ENCODE results near the gene FAM210B.
"Not testable (repeated sequence)": the region's sequence is repeated elsewhere in the genome, so short reads cannot be mapped to it uniquely, and the experiment has no call there.

Gene FAM210B, protein sequence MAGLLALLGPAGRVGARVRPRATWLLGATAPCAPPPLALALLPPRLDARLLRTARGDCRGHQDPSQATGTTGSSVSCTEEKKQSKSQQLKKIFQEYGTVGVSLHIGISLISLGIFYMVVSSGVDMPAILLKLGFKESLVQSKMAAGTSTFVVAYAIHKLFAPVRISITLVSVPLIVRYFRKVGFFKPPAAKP

DNA sequence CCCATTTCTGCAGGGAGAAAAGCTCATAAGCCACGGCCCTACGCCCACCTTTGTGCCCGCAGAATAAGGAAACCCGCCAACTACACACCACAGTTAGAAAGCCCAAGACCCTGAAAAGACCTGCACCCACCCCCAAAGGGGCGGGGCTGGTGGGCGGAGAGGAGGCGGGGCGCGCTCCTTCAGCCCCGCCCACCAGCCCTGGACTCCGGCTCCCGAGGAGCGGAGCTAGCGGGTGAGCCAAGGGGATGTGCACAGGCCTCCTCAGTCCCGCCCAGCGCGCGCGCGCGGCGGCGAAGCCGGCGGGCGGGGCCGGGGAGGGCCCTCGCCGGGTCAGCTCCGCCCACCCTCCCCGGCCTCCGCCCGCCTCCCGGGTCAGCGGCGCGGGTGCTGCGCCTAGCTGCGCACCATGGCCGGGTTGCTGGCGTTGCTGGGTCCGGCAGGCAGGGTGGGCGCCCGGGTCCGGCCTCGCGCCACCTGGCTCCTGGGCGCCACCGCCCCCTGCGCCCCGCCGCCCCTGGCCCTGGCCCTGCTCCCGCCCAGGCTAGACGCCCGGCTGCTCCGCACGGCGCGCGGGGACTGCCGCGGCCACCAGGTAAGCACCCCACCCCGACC lies at the start of gene FAM210B:
FAM210B (plus strand) TSS at position 375 of the 612 bp plus-strand sequence; CDS start at position 407, 32 bp downstream.
- peak; percentile 88 for DNase-seq

DNA sequence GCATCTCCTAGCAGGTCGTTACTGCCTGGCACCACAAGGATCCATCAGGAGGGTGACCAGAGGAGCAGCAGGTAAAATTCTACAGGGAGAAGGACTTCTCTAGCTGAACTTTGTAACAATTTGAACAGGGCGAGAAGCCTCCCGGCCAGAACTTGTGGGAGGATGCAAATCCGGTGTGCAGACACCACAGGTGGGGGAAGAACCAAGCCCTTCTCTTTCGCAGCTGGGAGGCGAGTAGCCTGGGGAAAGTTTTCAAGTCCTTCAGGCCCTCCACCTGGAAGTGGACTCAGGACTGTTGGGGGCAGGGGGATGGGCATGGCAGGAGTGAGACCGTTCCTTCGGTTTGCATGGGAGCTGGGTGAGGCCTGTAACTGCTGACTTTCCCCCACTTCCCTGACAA lies 42.7 kb upstream of the FAM210B start:
- no peak for DNase-seq

DNA sequence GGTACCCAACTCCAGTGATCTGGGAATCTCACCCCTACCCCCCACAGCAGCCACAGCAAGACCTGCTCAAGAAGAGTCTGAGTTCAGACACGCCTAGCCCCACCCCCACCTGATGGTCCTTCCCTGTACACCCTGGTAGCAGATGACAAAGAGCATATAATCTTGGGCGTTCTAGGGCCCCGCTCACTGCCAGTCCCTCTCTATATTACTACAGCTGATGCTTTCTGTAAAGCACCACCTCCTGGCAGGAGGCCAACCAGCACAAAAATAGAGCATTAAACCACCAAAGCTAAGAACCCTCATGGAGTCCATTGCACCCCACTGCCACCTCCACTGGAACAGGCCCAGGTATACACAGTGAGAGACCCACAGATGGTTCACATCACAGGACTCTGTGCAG lies 42.3 kb upstream of the FAM210B start:
- DNase-seq: no peak

DNA sequence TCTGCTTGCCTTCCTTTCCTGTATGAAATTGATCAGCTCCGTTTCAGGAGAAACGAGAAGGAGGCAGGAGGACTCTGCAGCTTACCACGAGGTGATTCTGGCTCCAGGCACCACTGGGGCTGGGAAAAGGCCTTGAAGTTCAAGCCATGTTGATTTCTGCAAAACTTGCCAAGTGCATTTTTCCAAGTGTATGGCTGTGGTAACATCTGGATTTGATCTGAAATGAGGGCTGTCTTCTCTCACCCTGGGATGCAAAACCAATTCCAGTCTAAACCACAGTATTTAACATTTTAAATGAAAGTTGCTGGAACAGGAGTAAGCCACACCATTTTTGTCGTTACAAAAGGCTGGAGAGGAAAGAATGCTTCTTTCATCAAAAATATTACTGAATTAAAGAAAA lies 36.1 kb upstream of the FAM210B start:
- no peak for DNase-seq

DNA sequence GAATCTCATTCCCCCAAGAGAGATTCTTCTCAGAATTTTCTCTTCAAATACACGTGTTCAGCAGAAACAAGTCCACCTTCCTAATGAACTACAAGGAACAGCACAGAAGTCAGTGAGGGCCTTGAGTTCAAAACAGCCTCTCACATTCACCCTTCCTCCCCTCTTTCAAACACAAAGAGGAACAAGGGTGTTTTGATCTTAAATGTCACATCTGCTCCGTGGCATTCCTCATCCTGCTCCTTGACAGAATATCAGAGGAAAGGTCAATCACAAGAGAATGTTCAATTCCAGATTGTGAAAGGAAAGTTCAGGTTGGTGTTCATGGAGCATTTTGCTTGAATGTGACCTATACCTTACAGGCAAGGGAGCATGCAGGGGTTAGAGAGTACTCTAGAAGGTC lies 35.6 kb upstream of the FAM210B start:
- DNase-seq: no peak

DNA sequence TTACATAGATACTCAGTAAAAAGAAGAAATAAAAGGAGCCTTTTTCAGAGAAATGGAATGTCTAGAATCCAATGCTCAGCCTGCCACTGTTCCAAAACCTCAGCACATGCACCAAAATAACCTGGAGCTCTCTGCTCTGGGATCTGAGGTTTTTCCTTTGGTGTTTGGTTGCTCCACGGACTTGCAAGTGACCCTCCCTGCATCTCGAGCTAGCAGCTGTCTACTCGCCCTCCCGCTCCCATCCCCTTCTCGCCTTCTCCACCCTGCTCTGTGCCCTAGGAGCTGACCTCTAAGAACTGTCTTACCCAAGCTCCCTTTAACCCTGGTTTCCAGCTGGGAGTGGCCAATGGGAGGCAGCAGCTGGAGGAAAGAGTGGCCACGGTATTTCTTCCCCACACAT lies 35.1 kb upstream of the FAM210B start:
- DNase-seq: no peak

DNA sequence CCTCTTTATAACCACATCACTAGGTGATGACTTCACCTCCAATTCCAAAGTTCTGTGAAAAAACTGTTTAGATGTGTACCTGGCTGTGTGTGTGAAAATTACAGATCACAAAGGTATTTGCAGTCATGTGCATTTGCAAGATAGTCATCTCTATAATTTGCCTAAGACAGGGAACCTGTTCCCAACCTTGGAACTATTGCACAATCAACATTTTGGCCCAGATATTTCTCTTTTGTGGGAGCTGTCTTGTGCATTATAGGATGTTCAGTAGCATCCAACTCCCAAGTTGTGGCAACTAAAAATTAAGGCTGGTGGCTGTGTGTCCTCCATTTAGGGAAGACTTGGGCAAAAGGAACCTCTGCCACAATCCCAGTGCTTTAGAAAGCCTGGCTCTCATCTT lies 34.0 kb upstream of the FAM210B start:
- no peak for DNase-seq

DNA sequence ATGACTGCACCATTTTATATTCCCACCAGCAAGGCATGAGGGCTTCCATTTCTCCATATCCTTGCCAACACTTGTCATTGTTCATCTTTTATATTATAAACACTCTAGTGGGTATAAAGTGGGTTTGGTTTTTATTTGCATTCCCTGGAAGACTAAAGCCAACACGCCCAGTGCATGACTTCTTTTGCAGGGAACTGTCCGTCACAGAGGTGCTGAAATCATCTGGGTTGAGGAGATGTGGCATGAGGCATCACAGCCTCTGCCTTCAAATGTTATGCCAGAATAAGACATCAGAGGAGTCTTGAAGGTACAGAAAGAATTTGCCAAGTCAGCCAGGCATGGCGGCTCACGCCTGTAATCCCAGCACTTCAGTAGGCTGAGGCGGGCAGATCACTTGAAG lies 29.9 kb upstream of the FAM210B start:
- DNase-seq: no peak

DNA sequence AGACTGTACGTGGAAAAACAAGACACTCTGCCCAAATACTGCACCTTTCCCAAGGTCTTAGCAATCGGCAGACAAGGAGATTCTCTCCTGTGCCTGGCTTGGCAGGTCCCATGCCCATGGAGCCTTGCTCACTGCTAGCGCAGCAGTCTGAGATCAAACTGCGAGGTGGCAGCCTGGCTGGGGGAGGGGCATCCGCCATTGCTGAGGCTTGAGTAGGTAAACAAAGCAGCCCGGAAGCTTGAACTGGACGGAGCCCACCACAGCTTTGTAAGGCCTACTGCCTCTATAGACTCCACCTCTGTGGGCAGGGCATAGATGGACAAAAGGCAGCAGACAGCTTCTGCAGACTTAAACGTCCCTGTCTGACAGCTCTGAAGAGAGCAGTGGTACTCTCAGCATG lies 22.1 kb upstream of the FAM210B start:
- not testable (repeated sequence) for DNase-seq

DNA sequence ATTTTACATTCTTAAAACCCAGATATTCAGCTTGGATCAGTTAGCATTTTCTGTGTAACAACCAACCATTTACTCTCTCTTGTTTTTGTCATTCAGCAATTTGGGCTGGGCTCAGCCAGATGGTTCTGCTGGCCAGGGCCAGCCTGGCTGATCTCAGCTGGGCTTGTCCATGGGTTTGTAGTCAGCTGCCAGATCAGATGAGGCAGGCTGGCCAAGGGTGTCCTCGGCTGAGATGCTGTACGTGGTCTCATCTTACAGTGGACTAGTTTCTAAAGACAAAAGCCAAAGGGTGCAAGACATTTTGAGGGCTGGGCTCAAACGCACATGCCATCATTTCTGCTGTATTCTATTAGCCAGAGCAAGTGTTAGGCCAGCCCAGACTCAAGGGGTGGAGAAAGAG lies 16.0 kb upstream of the FAM210B start:
- no peak for DNase-seq

DNA sequence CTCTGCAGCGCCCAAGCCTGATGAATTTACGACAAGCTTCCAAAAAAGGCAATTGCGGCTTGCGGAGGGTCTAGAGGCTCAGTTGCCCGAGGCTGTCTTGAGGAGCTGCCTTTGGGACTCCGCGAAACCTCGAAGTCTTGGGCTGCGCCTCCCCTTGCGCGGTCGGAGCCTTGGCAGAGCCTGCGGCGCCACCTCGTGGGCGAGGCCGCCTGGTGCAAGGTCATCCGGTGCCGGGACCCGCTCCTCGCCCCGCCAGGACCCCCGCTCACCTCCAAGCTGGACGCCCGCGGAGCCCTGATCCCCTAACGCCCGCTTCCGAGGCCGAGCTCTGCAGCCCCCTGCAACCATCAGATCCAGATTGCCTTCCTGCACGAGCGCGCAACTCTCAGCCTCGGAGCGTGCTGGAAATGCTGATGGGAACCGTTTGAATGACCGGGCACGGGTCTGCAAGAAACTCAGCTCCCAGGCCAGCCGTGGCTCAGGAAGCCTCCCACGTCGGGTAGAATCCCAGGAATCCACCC lies 14.9 kb upstream of the FAM210B start:
- DNase-seq: peak; percentile 20

DNA sequence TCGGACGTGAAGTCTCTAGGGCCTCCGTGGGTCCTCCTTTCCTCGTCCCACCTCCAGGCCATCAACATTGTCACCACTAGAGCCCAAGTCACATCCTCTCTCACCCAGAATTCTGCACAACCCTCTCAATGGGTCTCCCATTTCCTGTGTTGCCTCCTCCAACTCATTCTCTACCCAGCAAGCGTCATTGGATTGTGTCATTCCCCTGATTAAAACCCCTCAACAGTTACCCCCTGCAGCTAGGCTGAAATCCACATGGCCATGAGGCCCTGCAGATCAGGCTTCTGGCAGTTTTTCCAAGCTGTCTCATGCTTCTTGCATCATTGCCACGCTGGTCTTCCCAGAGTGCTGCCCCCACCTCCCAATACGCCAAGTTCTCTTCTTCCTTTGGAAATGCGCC lies 12.9 kb upstream of the FAM210B start:
- DNase-seq: no peak

DNA sequence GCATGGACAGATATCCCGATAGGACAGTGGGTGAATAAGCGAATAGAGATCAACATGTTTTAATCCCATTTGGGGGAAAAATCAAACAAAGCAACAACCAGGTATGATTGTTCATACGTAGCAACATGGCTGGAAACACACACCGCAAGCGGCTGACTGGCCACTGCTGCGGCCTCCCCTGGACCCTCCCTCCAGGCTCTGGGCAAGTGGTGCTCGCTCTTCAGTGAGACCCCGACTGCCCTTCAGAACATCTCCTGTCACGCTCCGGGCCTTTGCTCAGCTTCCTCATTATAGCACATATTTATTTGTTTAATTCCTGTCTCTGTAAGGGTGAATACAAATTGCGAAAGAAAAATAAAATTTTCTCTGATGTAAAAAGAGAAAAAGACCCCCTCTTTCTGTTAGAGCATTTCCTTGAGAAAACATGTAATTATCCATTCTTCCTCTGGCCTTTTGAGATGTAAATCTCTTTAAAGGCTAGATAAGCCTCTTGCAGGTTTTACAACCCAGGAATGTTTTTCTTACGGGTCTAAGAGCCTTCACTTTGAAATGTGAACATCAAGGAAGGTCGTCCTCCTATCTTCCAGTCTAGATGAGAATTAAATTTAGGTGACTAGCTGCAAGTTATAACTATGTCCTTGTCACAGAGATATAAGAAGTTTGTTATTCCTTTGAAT lies 11.0 kb upstream of the FAM210B start:
- DNase-seq: no peak

DNA sequence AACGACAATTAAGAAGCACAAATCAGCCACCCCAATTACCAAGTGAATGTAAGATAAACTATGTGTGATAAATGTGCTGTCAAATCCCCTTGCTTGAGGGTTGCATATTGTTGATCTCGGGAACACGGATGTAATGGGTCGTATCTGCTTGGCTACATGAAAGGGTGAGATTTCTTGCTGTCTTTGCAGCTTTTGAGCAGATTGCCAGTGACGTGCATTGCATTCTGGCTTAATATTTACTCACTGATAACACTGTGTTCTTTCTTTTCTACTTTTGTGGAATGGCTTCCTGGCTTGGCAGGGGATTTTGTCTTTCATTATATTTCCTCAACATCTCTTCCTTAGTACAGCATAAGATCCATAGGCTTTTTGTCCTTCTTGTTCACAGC lies 10.5 kb upstream of the FAM210B start:
- no peak for DNase-seq

DNA sequence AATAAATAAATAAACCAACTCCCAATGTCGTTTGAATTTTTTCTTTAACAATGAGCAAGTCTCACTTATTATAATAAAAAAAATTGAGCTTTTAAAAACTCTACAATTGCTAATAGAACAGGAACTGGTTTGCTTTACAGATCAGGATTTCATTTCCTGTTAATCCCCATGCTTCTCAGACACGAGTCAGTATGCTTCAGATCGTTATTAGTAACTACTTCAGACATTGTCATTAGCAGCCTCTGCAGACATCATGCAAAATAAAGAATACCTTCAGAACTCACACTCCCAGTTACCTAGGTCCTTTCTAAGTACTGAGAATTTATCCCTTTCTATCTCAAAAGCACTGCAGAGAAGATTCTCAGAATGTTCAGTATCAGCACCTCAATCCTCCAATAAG lies 10.0 kb upstream of the FAM210B start:
- no peak for DNase-seq

DNA sequence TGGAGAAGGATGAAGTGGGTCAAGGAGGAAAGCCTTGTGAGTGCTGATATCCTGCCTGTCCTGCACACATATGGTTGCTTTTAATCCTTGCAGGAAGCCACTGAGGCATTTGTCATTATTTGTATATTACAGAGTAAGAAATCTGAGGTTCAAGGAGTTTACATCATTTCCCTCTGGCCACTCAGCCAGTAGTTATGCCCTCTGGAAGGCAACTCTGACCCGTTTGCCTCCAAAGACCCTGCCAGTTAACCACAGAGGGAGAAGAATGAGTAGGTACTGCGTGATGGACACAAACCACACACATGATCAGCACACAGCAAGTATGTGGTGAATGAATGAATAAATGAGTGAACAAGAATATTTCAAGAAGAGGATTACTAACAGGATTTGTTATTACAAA lies 7.9 kb upstream of the FAM210B start:
- no peak for DNase-seq

DNA sequence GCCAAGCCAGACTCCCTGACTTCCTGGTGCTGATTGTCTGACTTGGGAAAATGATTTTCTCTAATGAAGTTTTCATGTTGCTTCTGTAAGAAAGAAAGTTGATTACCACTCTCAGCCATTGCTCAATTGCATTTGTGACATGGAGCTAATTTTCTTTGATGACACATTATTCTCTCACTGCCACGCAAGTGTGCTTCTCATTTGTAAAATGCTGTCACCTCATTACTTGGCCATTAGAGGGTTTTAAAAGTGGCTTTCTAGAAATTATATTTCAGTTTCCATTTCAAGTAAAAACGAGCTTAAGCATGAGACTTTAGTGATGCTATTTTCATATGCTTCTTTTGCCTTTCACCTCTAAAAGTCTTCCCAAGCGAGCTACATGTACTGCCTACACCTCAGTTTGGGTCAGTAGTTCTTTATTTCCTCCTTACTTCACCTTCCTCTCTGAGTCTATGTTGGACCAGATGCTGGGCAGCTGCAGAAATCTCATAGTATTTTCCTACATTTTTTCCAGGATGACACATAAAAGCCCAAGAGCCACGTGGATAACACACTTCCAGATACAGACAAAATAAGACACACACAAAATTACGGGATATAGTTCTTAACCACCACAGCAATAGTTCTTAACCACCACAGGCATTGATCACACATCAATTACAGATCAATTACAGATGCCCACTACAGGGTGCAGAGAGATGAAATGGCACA lies 6.3 kb upstream of the FAM210B start:
- no peak for DNase-seq

DNA sequence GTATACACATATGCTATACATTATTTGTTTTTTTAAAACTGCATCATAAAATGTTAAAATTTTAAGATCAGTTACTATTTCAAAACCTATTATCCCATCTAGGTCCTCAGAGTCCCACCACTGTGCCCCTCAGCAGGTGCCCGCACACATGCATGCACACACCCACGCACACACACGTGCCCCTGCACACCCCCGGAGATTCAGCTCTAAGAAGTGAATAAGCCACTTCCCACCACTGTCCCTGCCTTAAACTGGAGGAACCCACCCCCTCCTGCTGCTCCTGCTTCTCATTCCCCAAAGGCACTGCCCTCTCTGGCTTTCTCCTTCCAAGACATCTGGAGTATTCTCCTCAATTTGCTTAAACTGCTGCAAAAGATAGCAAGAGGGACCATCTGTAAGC lies 5.4 kb upstream of the FAM210B start:
- no peak for DNase-seq

DNA sequence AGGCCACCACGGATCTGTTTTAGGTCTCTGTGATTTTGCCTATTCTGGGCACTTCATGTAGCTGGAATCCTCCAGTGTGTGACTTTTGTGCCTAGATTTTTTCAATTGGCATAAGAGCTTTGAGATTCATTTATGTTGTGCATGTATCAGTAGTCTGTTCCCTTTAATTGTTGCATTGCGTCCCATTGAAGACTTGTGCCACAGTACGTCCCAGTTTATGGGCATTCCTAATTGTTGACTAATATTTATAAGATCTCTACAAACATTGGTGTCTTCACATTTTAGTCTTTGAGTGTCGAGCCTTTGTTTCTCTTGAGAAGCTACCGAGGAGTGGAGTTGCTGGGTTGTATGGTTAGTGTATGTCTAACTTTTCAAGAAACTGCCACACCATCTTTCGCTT lies 704 bp upstream of the FAM210B start:
- DNase-seq: no peak

DNA sequence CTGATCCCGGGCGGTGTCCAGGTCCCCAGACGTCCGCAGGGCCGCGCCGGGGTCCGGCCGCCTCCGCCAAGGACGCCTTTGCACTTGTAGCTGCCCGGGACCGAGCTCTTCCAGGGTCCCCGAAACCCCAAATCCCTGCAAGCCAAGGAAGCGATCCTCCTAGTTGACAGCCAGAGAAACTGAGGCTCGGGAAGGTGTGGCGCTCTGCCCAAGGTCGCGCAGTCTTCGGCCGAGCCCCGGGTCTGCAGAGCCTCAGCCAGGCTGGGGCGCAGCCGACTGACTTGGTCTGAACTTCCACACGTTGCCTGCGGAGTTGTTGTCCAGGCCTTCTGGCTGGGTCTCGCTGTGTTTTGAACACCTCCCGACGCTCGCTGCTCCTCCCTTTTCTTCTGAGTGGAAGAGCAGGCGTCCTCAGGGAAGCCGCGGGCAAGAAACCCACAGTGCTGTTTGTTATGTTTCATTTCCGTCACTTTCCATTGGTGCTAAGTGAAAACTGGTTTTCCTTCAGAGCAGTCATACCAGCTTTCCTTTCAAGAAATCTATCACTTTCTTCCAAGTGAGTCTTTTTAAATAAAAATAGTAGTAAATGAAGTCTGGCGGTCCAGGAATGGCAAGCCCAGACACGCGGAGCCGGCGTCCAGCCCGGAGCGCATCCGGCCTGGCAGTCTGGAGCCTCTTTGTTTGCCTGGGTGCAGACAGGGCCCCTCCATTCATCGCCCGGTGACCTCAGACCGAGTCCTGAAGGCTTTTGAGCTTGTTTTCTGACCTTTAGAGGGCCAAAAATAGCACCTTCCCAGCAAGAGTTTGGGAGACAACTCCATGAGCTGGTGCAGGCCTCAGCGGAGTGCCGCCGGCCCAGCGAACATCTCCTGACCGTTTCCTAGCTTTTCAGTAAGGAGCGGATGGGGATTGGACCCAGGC lies 698 bp downstream of the FAM210B start:
- no peak for DNase-seq

DNA sequence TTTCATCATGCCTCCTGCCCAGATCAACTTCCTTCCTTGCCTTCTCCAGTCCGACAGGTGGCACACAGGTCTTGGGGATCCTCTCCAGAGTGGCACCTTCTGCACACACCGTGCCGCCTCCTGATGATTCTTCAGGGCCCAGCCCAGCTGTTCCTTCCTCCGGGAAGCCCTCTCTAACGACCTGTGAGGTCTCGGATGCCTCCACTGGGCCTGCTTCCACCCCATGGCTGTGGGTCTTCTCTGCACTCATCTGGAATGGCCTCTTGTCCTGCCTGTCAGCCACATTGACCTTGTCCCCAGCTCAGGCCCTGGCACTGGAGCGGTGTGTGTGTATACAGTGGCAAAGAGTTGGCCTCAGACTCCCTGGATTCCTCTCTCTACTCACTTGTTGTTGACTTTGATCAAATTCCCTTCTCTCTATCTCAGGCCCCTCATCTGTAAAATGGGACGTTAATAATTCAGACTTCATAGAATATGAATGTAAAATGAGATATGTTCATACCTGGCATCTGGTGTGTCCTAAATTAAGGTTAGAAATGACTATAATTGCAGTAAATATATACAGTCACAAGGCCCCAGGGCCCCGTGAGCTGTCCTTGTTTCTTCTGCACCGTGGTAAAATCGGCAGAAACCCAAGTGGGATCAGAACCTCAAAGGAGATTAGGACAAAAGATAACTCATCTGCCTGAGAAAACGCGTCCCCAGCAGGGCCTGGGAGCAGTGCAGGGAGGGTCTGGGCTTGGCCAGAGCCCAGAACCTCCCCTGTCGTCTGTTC lies 1.5 kb downstream of the FAM210B start:
- DNase-seq: no peak

DNA sequence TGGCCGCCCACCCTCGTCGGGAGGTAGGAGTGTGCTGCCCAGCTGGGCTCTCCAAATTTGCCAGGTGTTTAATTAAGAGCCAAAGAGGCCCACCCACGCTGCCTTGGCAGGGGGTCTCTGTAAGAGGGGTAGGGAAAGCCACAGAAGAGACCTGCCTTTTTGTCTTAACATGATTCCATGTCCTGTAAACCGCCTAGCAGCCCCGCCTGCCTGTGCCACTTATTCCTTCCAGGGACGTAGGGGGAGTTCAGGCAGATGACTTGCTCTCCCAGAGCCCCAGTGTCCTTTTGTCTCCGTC lies 2.1 kb downstream of the FAM210B start:
- no peak for DNase-seq

All from CD4-positive, alpha-beta T cell treated with Interleukin-21 for 1 hour (primary cell).